Endothelial cell of umbilical vein (primary cell): ENCODE results near the gene ZNF311. TPM values are rescaled to one million over a fixed set of nuclear protein-coding genes. Genes with fewer than 3 reads are reported as not detected.
A peak's percentile ranks its signal among the peaks of the same experiment; 100 is the strongest.

Source experiments
- BruUV-seq: library from RNA; stranded (reverse); fragments of 400-500 nt; replicated peaks from 2 replicates; lab custom pipeline; 2021; lab: Mats Ljungman, UMichigan
- CTCF ChIA-PET: fragments of 300-600, 350-600 bp; sonication (Branson Sonifier 250); formaldehyde crosslinking; loops from one replicate; lab custom pipeline; 2021; ENCODE audit warnings: antibody characterized with exemption, inconsistent platforms; lab: Charles Lee
- POLR2A ChIA-PET: fragments of 300-600, 350-600 bp; sonication (Branson Sonifier 250); formaldehyde crosslinking; loops from one replicate; lab custom pipeline; 2021; ENCODE audit warnings: antibody characterized with exemption, inconsistent platforms; lab: Charles Lee
- DNase-seq: peaks from one replicate; pipeline ENCODE4 v3.0.0-alpha.2; 2011; ENCODE audit warnings: low read depth, low spot score
- FAIRE-seq: peaks from 2 replicates; lab custom pipeline; 2011; peaks lifted over from hg19 to GRCh38; lab: Jason Lieb, UNC
- H2AFZ ChIP-seq: 2 replicates; pipeline ENCODE4 v1.6.0; 2012; ENCODE audit warnings: low read depth, low read length, control low read depth, inconsistent platforms
- H3K27ac ChIP-seq: 2 replicates; pipeline ENCODE4 v1.5.1; 2011; ENCODE audit warnings: low read depth, mild to moderate bottlenecking, control low read depth, low read length, moderate library complexity; ENCODE audit not compliant: insufficient read depth
- H3K27me3 ChIP-seq, 2 experiments: 2 replicates each; pipeline versions ENCODE4 v1.6.0 to v1.6.1; 2011; ENCODE audit warnings: low read length in 2 of 2, mixed read lengths in 1 of 2; ENCODE audit not compliant: control insufficient read depth in 2 of 2, insufficient read depth in 2 of 2
- H3K36me3 ChIP-seq, 2 experiments: 2 replicates in 1 of 2; 3 replicates in 1 of 2; pipeline ENCODE4 v1.5.1; 2011; ENCODE audit warnings: low read length in 2 of 2, mild to moderate bottlenecking in 1 of 2, moderate library complexity in 1 of 2; ENCODE audit not compliant: control insufficient read depth in 2 of 2, insufficient read depth in 2 of 2; ENCODE audit errors: extremely low read depth in 1 of 2
- H3K4me1 ChIP-seq: 3 replicates; pipeline ENCODE4 v1.5.1; 2011; ENCODE audit warnings: mild to moderate bottlenecking, low read length; ENCODE audit not compliant: control insufficient read depth, insufficient read depth; ENCODE audit errors: extremely low read depth
- H3K4me2 ChIP-seq: 2 replicates; pipeline ENCODE4 v1.6.1; 2011; ENCODE audit warnings: low read length, control low read depth, mixed read lengths; ENCODE audit not compliant: insufficient read depth
- H3K4me3 ChIP-seq, 3 experiments: fragments of 200-600 bp in 1 of 3; sonication (generic), shearing (Covaris generic) in 1 of 3; replicated peaks in 1 of 3; 2 replicates each; pipeline ENCODE4 v1.5.1; 2011 to 2016; ENCODE audit warnings: control low read depth in 3 of 3, low read length in 3 of 3, mild to moderate bottlenecking in 2 of 3, inconsistent platforms in 1 of 3, low read depth in 1 of 3, moderate library complexity in 1 of 3; ENCODE audit not compliant: insufficient read depth in 1 of 3
- H3K79me2 ChIP-seq: 2 replicates; pipeline ENCODE4 v1.6.0; 2012; ENCODE audit warnings: low read length, inconsistent platforms; ENCODE audit not compliant: control insufficient read depth, insufficient read depth
- H3K9ac ChIP-seq: replicated peaks from 2 replicates; pipeline ENCODE3; 2011; ENCODE audit warnings: low read length, control low read depth; ENCODE audit not compliant: insufficient read depth; ENCODE audit errors: extremely low read depth
- H3K9me1 ChIP-seq: replicated peaks from 3 replicates; pipeline ENCODE4 v1.6.0; 2011; ENCODE audit warnings: mild to moderate bottlenecking, low read length; ENCODE audit not compliant: control insufficient read depth, insufficient read depth; ENCODE audit errors: extremely low read depth
- H3K9me3 ChIP-seq: replicated peaks from 2 replicates; pipeline ENCODE4 v1.5.1; 2012; ENCODE audit warnings: low read length, inconsistent platforms; ENCODE audit not compliant: control insufficient read depth, insufficient read depth
- H4K20me1 ChIP-seq: replicated peaks from 2 replicates; pipeline ENCODE3; 2011; ENCODE audit warnings: mild to moderate bottlenecking, low read length; ENCODE audit not compliant: control insufficient read depth, insufficient read depth; ENCODE audit errors: extremely low read depth
- EZH2 ChIP-seq: IDR thresholded peaks from 2 replicates; pipeline ENCODE4 v1.6.1; 2012; ENCODE audit warnings: borderline replicate concordance, low read depth, mild to moderate bottlenecking, moderate library complexity, low read length, inconsistent platforms; ENCODE audit not compliant: severe bottlenecking
- FOS ChIP-seq: IDR thresholded peaks from 2 replicates; pipeline ENCODE4 v1.6.1; 2011; ENCODE audit warnings: mild to moderate bottlenecking, low read length, moderate library complexity, borderline replicate concordance; ENCODE audit not compliant: insufficient read depth
- GATA2 ChIP-seq: IDR thresholded peaks from 2 replicates; pipeline ENCODE4 v1.7.0; 2011; ENCODE audit warnings: low read depth, mild to moderate bottlenecking, moderate library complexity, mixed read lengths, low read length; ENCODE audit not compliant: insufficient read length, insufficient read depth
- JUN ChIP-seq: IDR thresholded peaks from 2 replicates; pipeline ENCODE4 v1.6.1; 2011; ENCODE audit warnings: borderline replicate concordance, low read depth; ENCODE audit not compliant: insufficient read length, insufficient read depth
- MYC ChIP-seq: IDR thresholded peaks from one replicate; pipeline ENCODE4 v1.6.1; 2011; ENCODE audit warnings: mild to moderate bottlenecking, low read depth, low read length
- POLR2A ChIP-seq: IDR thresholded peaks from 2 replicates; pipeline ENCODE4 v1.6.1; 2012; ENCODE audit warnings: low read depth, mild to moderate bottlenecking, control low read depth, low read length
- POLR2AphosphoS5 ChIP-seq: IDR thresholded peaks from 2 replicates; pipeline ENCODE4 v1.6.1; 2012; ENCODE audit warnings: low read depth, mild to moderate bottlenecking, control low read depth, low read length, moderate library complexity; ENCODE audit not compliant: insufficient read depth
- dilution Hi-C: fragments of 300-500 bp; cut with MboI; formaldehyde crosslinking; loops from one replicate; pipeline ENCODE4 v1.15.0; 2019; ENCODE audit warnings: low sequenced_read_pairs; ENCODE audit not compliant: extremely low pct_ligation_motif_present
- intact Hi-C: fragments of 100-400 bp; cut with micrococcal nuclease; formaldehyde crosslinking; loops from one replicate; pipeline ENCODE4 v1.10.0; 2022
- polyA plus RNA-seq, 4 experiments: library from polyadenylated mRNA; depleted of rRNA in 3 of 4; stranded (reverse) in 3 of 4; unstranded in 1 of 4; fragments of >200 nt; gene quantifications; 2 replicates each; pipeline versions ENCODE4 v1.2.1 to v1.2.3, GENCODE V29; 2011 to 2012; ENCODE audit warnings: missing spikeins in 1 of 4
- total RNA-seq: library from RNA; stranded (reverse); gene quantifications from 2 replicates; pipeline ENCODE4 v1.2.3, GENCODE V29; 2021
- TF ChIP-seq, protein P1 (sequence below): IDR thresholded peaks from 2 replicates; pipeline ENCODE4 v1.6.1; 2011; ENCODE audit not compliant: insufficient read depth, insufficient read length
- TF ChIP-seq, protein P2 (sequence below), 2 donors: IDR thresholded peaks; 1 replicate in 1 of 2; 2 replicates in 1 of 2; pipeline ENCODE4 v1.5.1; 2011; ENCODE audit warnings: low read length in 2 of 2, mild to moderate bottlenecking in 2 of 2, moderate library complexity in 2 of 2, control low read depth in 1 of 2, inconsistent platforms in 1 of 2, low read depth in 1 of 2; ENCODE audit not compliant: insufficient read depth in 1 of 2; ENCODE audit errors: extremely low read depth in 1 of 2

ZNF311 gene
- total and polyA plus RNA-seq, 2 donors (not counting 3 experiments of a cell fraction or from before 2014, with no cell fraction given) = 0.26 to 0.35 TPM

- Histone ChIP-seq H3K4me2 (no peak overlapping the region), H4K20me1 (no peaks in the 10 kb centered on the region), H3K27ac (no peak overlapping the region), H3K4me3 (no peak overlapping the region), H3K9ac (no peak overlapping the region), H3K4me1 (peaks cover 16% of the 10 kb centered on the region), H3K9me1 (no peaks in the 10 kb centered on the region), H3K79me2 (no peaks in the 10 kb centered on the region), H3K9me3 (no peaks in the 10 kb centered on the region), H3K36me3 (no peaks in the 10 kb centered on the region), H2AFZ (no peak overlapping the region), H3K27me3 (no peaks in the 10 kb centered on the region)
- no peak for TF ChIP-seq JUN
- no peak for TF ChIP-seq FOS
- TF ChIP-seq MYC = no peak
- TF ChIP-seq, protein P1, sequence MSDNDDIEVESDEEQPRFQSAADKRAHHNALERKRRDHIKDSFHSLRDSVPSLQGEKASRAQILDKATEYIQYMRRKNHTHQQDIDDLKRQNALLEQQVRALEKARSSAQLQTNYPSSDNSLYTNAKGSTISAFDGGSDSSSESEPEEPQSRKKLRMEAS = no peak
- TF ChIP-seq POLR2A = no peak
- no peak for TF ChIP-seq POLR2AphosphoS5
- TF ChIP-seq EZH2 = no peak
- TF ChIP-seq GATA2 = no peak
- TF ChIP-seq, protein P2, sequence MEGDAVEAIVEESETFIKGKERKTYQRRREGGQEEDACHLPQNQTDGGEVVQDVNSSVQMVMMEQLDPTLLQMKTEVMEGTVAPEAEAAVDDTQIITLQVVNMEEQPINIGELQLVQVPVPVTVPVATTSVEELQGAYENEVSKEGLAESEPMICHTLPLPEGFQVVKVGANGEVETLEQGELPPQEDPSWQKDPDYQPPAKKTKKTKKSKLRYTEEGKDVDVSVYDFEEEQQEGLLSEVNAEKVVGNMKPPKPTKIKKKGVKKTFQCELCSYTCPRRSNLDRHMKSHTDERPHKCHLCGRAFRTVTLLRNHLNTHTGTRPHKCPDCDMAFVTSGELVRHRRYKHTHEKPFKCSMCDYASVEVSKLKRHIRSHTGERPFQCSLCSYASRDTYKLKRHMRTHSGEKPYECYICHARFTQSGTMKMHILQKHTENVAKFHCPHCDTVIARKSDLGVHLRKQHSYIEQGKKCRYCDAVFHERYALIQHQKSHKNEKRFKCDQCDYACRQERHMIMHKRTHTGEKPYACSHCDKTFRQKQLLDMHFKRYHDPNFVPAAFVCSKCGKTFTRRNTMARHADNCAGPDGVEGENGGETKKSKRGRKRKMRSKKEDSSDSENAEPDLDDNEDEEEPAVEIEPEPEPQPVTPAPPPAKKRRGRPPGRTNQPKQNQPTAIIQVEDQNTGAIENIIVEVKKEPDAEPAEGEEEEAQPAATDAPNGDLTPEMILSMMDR (IDR thresholded peaks at IDR 0.05; ENCODE audit: extremely low read depth in 1 of 2, insufficient read depth in 1 of 2, low read depth in 1 of 2, low read length in 2 of 2) = no peak
- DNase-seq = no peak
- peak; percentile 12 for FAIRE-seq
- intact Hi-C loops = no loop called here
- dilution Hi-C loops = no loop called here
- ChIA-PET POLR2A (interaction anchor here (0.6 kb wide), 1 partner anchor 37 kb away, joined by 3 read pairs; no protein-coding TSS in a partner anchor), CTCF (no interaction called here)
- BruUV-seq = no TSS peak
Observed at GRCh38 chr6:28948782-28949486, 56.2 kb downstream of the ZNF311 start.
